HepG2 (cell line): ENCODE data around the gene CDK13. TPM values are rescaled to one million over a fixed set of nuclear protein-coding genes. Genes with fewer than 3 reads are reported as not detected.

Experiments used
- AKAP8 ChIP-seq: sonication (generic); formaldehyde crosslinking; IDR thresholded peaks from 2 replicates; pipeline ENCODE4 v1.5.1; 2020; ENCODE audit warnings: mild to moderate bottlenecking, missing genetic modification reagents
- ATRX ChIP-seq: sonication (generic); formaldehyde crosslinking; IDR thresholded peaks from 2 replicates; pipeline ENCODE4 v1.4.0; 2020; ENCODE audit warnings: missing genetic modification reagents, borderline replicate concordance
- DR1 ChIP-seq: sonication (generic); formaldehyde crosslinking; IDR thresholded peaks from 2 replicates; pipeline ENCODE4 v1.8.0; 2021; ENCODE audit warnings: mild to moderate bottlenecking, missing genetic modification reagents, inconsistent platforms
- EP300 ChIP-seq, 3 experiments: sonication (generic) in 1 of 3; formaldehyde crosslinking in 1 of 3; IDR thresholded peaks; 2 replicates each; pipeline versions ENCODE4 v1.5.1 to v1.6.1; 2011 to 2020; ENCODE audit warnings: low read depth in 2 of 3, low read length in 2 of 3, borderline replicate concordance in 1 of 3, improper control_type of control experiment in 1 of 3, mild to moderate bottlenecking in 1 of 3, missing genetic modification reagents in 1 of 3, moderate library complexity in 1 of 3
- FOXP1 ChIP-seq, 2 experiments: fragments of 450-650 bp in 1 of 2; IDR thresholded peaks; 2 replicates each; pipeline ENCODE4 v1.6.1; 2017 to 2018; ENCODE audit warnings: antibody characterized with exemption in 1 of 2
- KDM6A ChIP-seq: IDR thresholded peaks from 2 replicates; pipeline ENCODE4 v1.6.1; 2016; ENCODE audit warnings: low read depth
- NCOR1 ChIP-seq: fragments of 200-600 bp; sonication (generic); IDR thresholded peaks from 2 replicates; pipeline ENCODE4 v1.7.0; 2017; ENCODE audit warnings: antibody characterized with exemption, low read length, borderline replicate concordance
- NFE2L2 ChIP-seq: fragments of 150-350 bp; IDR thresholded peaks from 2 replicates; pipeline ENCODE4 v1.6.1; 2014; ENCODE audit warnings: low read length
- PCBP1 ChIP-seq: fragments of 200-400 bp; formaldehyde crosslinking; IDR thresholded peaks from 2 replicates; pipeline ENCODE4 v1.6.1; 2017; ENCODE audit warnings: mild to moderate bottlenecking, low read depth, low read length, borderline replicate concordance
- PHF21A ChIP-seq: sonication (generic); formaldehyde crosslinking; IDR thresholded peaks from 2 replicates; pipeline ENCODE4 v1.5.0; 2020; ENCODE audit warnings: mild to moderate bottlenecking, missing genetic modification reagents
- SMAD9 ChIP-seq: sonication (generic); formaldehyde crosslinking; IDR thresholded peaks from 2 replicates; pipeline ENCODE4 v1.5.1; 2020; ENCODE audit warnings: mild to moderate bottlenecking, missing genetic modification reagents
- U2AF1 ChIP-seq: fragments of 200-400 bp; formaldehyde crosslinking; optimal IDR thresholded peaks from 2 replicates; pipeline ENCODE3; 2017; ENCODE audit warnings: mild to moderate bottlenecking, low read depth, low read length
- ZFP62 ChIP-seq: sonication (generic); formaldehyde crosslinking; IDR thresholded peaks from 2 replicates; pipeline ENCODE4 v1.4.0; 2020; ENCODE audit warnings: missing genetic modification reagents
- ZNF510 ChIP-seq: sonication (generic); formaldehyde crosslinking; IDR thresholded peaks from 2 replicates; pipeline ENCODE4 v1.4.0; 2020; ENCODE audit warnings: low read depth, mild to moderate bottlenecking, missing genetic modification reagents
- ZNF616 ChIP-seq: sonication (generic); formaldehyde crosslinking; IDR thresholded peaks from 2 replicates; pipeline ENCODE4 v1.5.0; 2020; ENCODE audit warnings: low read depth, mild to moderate bottlenecking, missing genetic modification reagents
- polyA plus RNA-seq, 8 experiments: library from polyadenylated mRNA; depleted of rRNA in 3 of 8; stranded (reverse) in 7 of 8; unstranded in 1 of 8; fragments of >200 nt; fragmentation: Illumina TruSeq in 4 of 8; extraction: Trizol in 4 of 8; gene quantifications; 2 replicates each; pipeline versions ENCODE4 v1.2.1 to v1.2.3, GENCODE V29; 2011 to 2016; ENCODE audit warnings: low read depth in 4 of 8, missing spikeins in 1 of 8, mixed read lengths in 1 of 8; ENCODE audit not compliant: insufficient read depth in 1 of 8
- total RNA-seq, 5 experiments: library from RNA; depleted of rRNA; stranded (reverse); fragments of >200 nt; fragmentation: Illumina TruSeq; extraction: Trizol; gene quantifications; 2 replicates each; pipeline ENCODE4 v1.2.3, GENCODE V29; 2016; ENCODE audit warnings: low read depth in 1 of 5
- TF ChIP-seq, protein P1 (sequence below): sonication (generic); formaldehyde crosslinking; IDR thresholded peaks from 2 replicates; pipeline ENCODE4; 2020; ENCODE audit warnings: missing genetic modification reagents, mild to moderate bottlenecking, borderline replicate concordance
- TF ChIP-seq, protein P2 (sequence below): IDR thresholded peaks from 2 replicates; pipeline ENCODE4 v1.6.1; 2018; ENCODE audit warnings: missing genetic modification reagents, mild to moderate bottlenecking, missing compliant biosample characterization
- TF ChIP-seq, protein P3 (sequence below): sonication (generic); formaldehyde crosslinking; IDR thresholded peaks from 2 replicates; pipeline ENCODE4 v1.8.1; 2023; ENCODE audit warnings: missing genetic modification reagents, mild to moderate bottlenecking, borderline replicate concordance
- TF ChIP-seq, protein P4 (sequence below): sonication (generic); formaldehyde crosslinking; IDR thresholded peaks from 2 replicates; pipeline ENCODE4 v1.4.0; 2020; ENCODE audit warnings: missing genetic modification reagents, borderline replicate concordance
- TF ChIP-seq, protein P5 (sequence below): sonication (generic); formaldehyde crosslinking; IDR thresholded peaks from 2 replicates; pipeline ENCODE4 v1.4.0; 2020; ENCODE audit warnings: missing genetic modification reagents

The CDK13 gene
- total and polyA plus RNA-seq, 2 of the 13 experiments (the other 11 are each of a cell fraction or from before 2014, with no cell fraction given), result 21.0 to 40.9 TPM

DNA sequence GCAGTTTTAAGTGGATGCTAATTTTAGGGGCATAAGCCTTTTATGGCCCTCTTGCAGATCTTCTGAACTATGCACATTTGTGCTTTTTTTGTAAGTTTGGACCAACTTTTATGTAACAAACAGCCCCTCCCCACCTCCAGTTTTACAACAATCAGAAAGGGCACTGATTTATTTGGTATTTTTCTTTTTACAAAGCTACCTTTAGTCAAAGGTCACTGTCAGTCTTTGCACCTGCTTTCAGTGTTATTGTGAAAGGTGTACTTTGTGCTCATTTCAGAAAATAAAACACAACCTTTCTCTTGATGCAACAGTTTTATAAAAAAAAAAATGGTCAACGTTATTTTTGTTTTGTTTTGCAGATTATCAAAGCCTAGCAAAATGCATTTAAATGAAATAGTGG, 145.2 kb downstream of the CDK13 start (continued):
- TF ChIP-seq, protein P1, sequence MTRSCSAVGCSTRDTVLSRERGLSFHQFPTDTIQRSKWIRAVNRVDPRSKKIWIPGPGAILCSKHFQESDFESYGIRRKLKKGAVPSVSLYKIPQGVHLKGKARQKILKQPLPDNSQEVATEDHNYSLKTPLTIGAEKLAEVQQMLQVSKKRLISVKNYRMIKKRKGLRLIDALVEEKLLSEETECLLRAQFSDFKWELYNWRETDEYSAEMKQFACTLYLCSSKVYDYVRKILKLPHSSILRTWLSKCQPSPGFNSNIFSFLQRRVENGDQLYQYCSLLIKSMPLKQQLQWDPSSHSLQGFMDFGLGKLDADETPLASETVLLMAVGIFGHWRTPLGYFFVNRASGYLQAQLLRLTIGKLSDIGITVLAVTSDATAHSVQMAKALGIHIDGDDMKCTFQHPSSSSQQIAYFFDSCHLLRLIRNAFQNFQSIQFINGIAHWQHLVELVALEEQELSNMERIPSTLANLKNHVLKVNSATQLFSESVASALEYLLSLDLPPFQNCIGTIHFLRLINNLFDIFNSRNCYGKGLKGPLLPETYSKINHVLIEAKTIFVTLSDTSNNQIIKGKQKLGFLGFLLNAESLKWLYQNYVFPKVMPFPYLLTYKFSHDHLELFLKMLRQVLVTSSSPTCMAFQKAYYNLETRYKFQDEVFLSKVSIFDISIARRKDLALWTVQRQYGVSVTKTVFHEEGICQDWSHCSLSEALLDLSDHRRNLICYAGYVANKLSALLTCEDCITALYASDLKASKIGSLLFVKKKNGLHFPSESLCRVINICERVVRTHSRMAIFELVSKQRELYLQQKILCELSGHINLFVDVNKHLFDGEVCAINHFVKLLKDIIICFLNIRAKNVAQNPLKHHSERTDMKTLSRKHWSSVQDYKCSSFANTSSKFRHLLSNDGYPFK (CRISPR knock-in tag), result no peak
- TF ChIP-seq ZNF510 (CRISPR knock-in tag), result no peak
- TF ChIP-seq NCOR1, result peak; percentile 90
- TF ChIP-seq DR1 (CRISPR knock-in tag), result no peak
- no peak for TF ChIP-seq SMAD9 (CRISPR knock-in tag)
- TF ChIP-seq, protein P2, sequence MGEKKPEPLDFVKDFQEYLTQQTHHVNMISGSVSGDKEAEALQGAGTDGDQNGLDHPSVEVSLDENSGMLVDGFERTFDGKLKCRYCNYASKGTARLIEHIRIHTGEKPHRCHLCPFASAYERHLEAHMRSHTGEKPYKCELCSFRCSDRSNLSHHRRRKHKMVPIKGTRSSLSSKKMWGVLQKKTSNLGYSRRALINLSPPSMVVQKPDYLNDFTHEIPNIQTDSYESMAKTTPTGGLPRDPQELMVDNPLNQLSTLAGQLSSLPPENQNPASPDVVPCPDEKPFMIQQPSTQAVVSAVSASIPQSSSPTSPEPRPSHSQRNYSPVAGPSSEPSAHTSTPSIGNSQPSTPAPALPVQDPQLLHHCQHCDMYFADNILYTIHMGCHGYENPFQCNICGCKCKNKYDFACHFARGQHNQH, result no peak
- no peak for TF ChIP-seq ZNF616 (CRISPR knock-in tag)
- no peak for TF ChIP-seq FOXP1 (IDR thresholded peaks at IDR 0.05)
- peak; percentile 68; the same call in 1 of the 2 replicates for TF ChIP-seq FOXP1 (CRISPR knock-in tag; IDR thresholded peaks at IDR 0.05)
- TF ChIP-seq PHF21A (CRISPR knock-in tag), result 0 out of 2 replicates have a peak, but pooled peaks have one; percentile 32
- TF ChIP-seq AKAP8, result no peak
- no peak for TF ChIP-seq KDM6A (CRISPR knock-in tag)
- TF ChIP-seq, protein P3, sequence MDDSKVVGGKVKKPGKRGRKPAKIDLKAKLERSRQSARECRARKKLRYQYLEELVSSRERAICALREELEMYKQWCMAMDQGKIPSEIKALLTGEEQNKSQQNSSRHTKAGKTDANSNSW (CRISPR knock-in tag), result no peak
- TF ChIP-seq, protein P4, sequence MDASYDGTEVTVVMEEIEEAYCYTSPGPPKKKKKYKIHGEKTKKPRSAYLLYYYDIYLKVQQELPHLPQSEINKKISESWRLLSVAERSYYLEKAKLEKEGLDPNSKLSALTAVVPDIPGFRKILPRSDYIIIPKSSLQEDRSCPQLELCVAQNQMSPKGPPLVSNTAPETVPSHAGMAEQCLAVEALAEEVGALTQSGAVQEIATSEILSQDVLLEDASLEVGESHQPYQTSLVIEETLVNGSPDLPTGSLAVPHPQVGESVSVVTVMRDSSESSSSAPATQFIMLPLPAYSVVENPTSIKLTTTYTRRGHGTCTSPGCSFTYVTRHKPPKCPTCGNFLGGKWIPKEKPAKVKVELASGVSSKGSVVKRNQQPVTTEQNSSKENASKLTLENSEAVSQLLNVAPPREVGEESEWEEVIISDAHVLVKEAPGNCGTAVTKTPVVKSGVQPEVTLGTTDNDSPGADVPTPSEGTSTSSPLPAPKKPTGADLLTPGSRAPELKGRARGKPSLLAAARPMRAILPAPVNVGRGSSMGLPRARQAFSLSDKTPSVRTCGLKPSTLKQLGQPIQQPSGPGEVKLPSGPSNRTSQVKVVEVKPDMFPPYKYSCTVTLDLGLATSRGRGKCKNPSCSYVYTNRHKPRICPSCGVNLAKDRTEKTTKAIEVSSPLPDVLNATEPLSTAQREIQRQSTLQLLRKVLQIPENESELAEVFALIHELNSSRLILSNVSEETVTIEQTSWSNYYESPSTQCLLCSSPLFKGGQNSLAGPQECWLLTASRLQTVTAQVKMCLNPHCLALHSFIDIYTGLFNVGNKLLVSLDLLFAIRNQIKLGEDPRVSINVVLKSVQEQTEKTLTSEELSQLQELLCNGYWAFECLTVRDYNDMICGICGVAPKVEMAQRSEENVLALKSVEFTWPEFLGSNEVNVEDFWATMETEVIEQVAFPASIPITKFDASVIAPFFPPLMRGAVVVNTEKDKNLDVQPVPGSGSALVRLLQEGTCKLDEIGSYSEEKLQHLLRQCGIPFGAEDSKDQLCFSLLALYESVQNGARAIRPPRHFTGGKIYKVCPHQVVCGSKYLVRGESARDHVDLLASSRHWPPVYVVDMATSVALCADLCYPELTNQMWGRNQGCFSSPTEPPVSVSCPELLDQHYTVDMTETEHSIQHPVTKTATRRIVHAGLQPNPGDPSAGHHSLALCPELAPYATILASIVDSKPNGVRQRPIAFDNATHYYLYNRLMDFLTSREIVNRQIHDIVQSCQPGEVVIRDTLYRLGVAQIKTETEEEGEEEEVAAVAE (CRISPR knock-in tag), result no peak
- TF ChIP-seq, protein P5, sequence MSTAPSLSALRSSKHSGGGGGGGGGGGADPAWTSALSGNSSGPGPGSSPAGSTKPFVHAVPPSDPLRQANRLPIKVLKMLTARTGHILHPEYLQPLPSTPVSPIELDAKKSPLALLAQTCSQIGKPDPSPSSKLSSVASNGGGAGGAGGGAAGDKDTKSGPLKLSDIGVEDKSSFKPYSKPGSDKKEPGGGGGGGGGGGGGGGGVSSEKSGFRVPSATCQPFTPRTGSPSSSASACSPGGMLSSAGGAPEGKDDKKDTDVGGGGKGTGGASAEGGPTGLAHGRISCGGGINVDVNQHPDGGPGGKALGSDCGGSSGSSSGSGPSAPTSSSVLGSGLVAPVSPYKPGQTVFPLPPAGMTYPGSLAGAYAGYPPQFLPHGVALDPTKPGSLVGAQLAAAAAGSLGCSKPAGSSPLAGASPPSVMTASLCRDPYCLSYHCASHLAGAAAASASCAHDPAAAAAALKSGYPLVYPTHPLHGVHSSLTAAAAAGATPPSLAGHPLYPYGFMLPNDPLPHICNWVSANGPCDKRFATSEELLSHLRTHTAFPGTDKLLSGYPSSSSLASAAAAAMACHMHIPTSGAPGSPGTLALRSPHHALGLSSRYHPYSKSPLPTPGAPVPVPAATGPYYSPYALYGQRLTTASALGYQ, result 0 out of 2 replicates have a peak, but pooled peaks have one; percentile 49
- no peak for TF ChIP-seq ATRX
- TF ChIP-seq EP300 (IDR thresholded peaks at IDR 0.05; ENCODE audit: low read depth in 2 of 2, low read length in 2 of 2), result peak in 1 of 2 experiments; percentile 73; a peak in 2 of 4 replicates
- TF ChIP-seq EP300 (CRISPR knock-in tag; IDR thresholded peaks at IDR 0.05; ENCODE audit: borderline replicate concordance), result no peak
- TF ChIP-seq NFE2L2, result no peak
- no peak for TF ChIP-seq U2AF1
- TF ChIP-seq ZFP62 (CRISPR knock-in tag), result no peak
- no peak for TF ChIP-seq PCBP1
